ENCODE measurements around the gene AARSD1. TPM values are rescaled to one million over a fixed set of nuclear protein-coding genes. Genes with fewer than 3 reads are reported as not detected.

The AARSD1 gene
- total RNA-seq, 1 experiment from 2014 or later, result 69.0 TPM

GRCh38 chr17:42904110-42904469, 60.2 kb downstream of the AARSD1 start:
- no peaks in the 10 kb centered on the region for H3K27me3 ChIP-seq (replicated peaks; ENCODE audit: control insufficient read depth, insufficient read depth, low read length)
- H3K27me3 Mint-ChIP-seq (ENCODE audit: insufficient read depth, unreplicated experiment), result peaks cover 7% of the 10 kb centered on the region
- ChIA-PET POLR2A (no interaction called here), CTCF (no interaction called here)
- intact Hi-C loops (cut with micrococcal nuclease; ENCODE audit: unreplicated experiment), result no loop called here
- TF ChIP-seq, protein P1, sequence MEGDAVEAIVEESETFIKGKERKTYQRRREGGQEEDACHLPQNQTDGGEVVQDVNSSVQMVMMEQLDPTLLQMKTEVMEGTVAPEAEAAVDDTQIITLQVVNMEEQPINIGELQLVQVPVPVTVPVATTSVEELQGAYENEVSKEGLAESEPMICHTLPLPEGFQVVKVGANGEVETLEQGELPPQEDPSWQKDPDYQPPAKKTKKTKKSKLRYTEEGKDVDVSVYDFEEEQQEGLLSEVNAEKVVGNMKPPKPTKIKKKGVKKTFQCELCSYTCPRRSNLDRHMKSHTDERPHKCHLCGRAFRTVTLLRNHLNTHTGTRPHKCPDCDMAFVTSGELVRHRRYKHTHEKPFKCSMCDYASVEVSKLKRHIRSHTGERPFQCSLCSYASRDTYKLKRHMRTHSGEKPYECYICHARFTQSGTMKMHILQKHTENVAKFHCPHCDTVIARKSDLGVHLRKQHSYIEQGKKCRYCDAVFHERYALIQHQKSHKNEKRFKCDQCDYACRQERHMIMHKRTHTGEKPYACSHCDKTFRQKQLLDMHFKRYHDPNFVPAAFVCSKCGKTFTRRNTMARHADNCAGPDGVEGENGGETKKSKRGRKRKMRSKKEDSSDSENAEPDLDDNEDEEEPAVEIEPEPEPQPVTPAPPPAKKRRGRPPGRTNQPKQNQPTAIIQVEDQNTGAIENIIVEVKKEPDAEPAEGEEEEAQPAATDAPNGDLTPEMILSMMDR (IDR thresholded peaks at IDR 0.05; ENCODE audit: insufficient read depth in 1 of 2, low read depth in 1 of 2, low read length in 1 of 2, severe bottlenecking in 1 of 2, unreplicated experiment in 1 of 2), result no peak
- H3K36me3 Mint-ChIP-seq (ENCODE audit: insufficient read depth, unreplicated experiment), result no peaks in the 10 kb centered on the region
- H3K9me3 Mint-ChIP-seq (ENCODE audit: unreplicated experiment), result no peaks in the 10 kb centered on the region
- no peak overlapping the region for H3K4me3 Mint-ChIP-seq (ENCODE audit: unreplicated experiment)
- H3K4me3 ChIP-seq (ENCODE audit: low read depth, low read length), result no peak overlapping the region
- DNase-seq, result no peak
- H3K4me1 Mint-ChIP-seq (ENCODE audit: low read depth, unreplicated experiment), result peaks cover under 1% of the 10 kb centered on the region
- H3K4me1 ChIP-seq, result no peaks in the 10 kb centered on the region
- H3K9me3 ChIP-seq, result no peaks in the 10 kb centered on the region
- H3K36me3 ChIP-seq (ENCODE audit: control insufficient read depth, insufficient read depth, low read length), result no peaks in the 10 kb centered on the region
- BruUV-seq (replicated peaks), result no TSS peak
- no peak overlapping the region for H3K27ac Mint-ChIP-seq (ENCODE audit: unreplicated experiment)

- Histone ChIP-seq H3K36me3 (ENCODE audit: control insufficient read depth, insufficient read depth, low read length) (no peaks in the 10 kb centered on the region), H3K9me3 (no peaks in the 10 kb centered on the region), H3K27me3 (replicated peaks; ENCODE audit: control insufficient read depth, insufficient read depth, low read length) (no peaks in the 10 kb centered on the region), H3K4me3 (ENCODE audit: low read depth, low read length) (no peak overlapping the region), H3K4me1 (no peaks in the 10 kb centered on the region)
- no peaks in the 10 kb centered on the region for H3K9me3 Mint-ChIP-seq (ENCODE audit: unreplicated experiment)
- no peak for DNase-seq
- no TSS peak for BruUV-seq (replicated peaks)
- peaks cover 5% of the 10 kb centered on the region for H3K27me3 Mint-ChIP-seq (ENCODE audit: insufficient read depth, unreplicated experiment)
- H3K27ac Mint-ChIP-seq (ENCODE audit: unreplicated experiment), result no peak overlapping the region
- ChIA-PET POLR2A (no interaction called here), CTCF (no interaction called here)
- intact Hi-C loops (cut with micrococcal nuclease; ENCODE audit: unreplicated experiment), result no loop called here
- TF ChIP-seq, protein P1 (IDR thresholded peaks at IDR 0.05; ENCODE audit: insufficient read depth in 1 of 2, low read depth in 1 of 2, low read length in 1 of 2, severe bottlenecking in 1 of 2, unreplicated experiment in 1 of 2), result no peak
- H3K4me1 Mint-ChIP-seq (ENCODE audit: low read depth, unreplicated experiment), result no peaks in the 10 kb centered on the region
- no peak overlapping the region for H3K4me3 Mint-ChIP-seq (ENCODE audit: unreplicated experiment)
- no peaks in the 10 kb centered on the region for H3K36me3 Mint-ChIP-seq (ENCODE audit: insufficient read depth, unreplicated experiment)
Measured at GRCh38 chr17:42901535-42902229, 62.6 kb downstream of the AARSD1 start.

Other genes starting within 250 kb of the AARSD1 start
- 16.9 and 18.0 TPM in 2 replicates for gene EZH1, start 219.4 kb downstream of the AARSD1 start, total RNA-seq (2022)
- gene RAMP2, start 203.2 kb downstream of the AARSD1 start, total RNA-seq (2022), result 21.4 and 24.3 TPM in 2 replicates
- 96.0 and 103 TPM in 2 replicates for gene VPS25, start 191.0 kb downstream of the AARSD1 start, total RNA-seq (2022)
- 3.3 and 4.1 TPM in 2 replicates for gene WNK4, start 183.8 kb downstream of the AARSD1 start, total RNA-seq (2022)
- 63.5 and 63.6 TPM in 2 replicates for gene COA3, start 165.8 kb downstream of the AARSD1 start, total RNA-seq (2022)
- 1.7 and 2.2 TPM in 2 replicates for gene CNTD1, start 165.6 kb downstream of the AARSD1 start, total RNA-seq (2022)
- gene BECN1, start 140.2 kb downstream of the AARSD1 start, total RNA-seq (2022), result 82.0 and 82.7 TPM in 2 replicates
- gene PSME3, start 131.1 kb downstream of the AARSD1 start, total RNA-seq (2022), result 195 and 197 TPM in 2 replicates
- gene AOC2, start 119.9 kb downstream of the AARSD1 start, total RNA-seq (2022), result 3.7 and 4.2 TPM in 2 replicates
- 0.49 and 0.93 TPM in 2 replicates for gene AOC3, start 113.3 kb downstream of the AARSD1 start, total RNA-seq (2022)
- not detected in 2 replicates for gene G6PC1, start 63.7 kb downstream of the AARSD1 start, total RNA-seq (2022)
- gene PTGES3L, start 15.6 kb upstream of the AARSD1 start, total RNA-seq (2022), result 1.1 and 1.2 TPM in 2 replicates
- 17.6 and 18.2 TPM in 2 replicates for gene RUNDC1, start 16.1 kb upstream of the AARSD1 start, total RNA-seq (2022)
- 1,565 and 1,613 TPM in 2 replicates for gene RPL27, start 34.0 kb upstream of the AARSD1 start, total RNA-seq (2022)
- gene IFI35, start 42.3 kb upstream of the AARSD1 start, total RNA-seq (2022), result 9.4 and 10.2 TPM in 2 replicates
- 227 and 236 TPM in 2 replicates for gene VAT1, start 57.9 kb upstream of the AARSD1 start, total RNA-seq (2022)
- 1.2 and 1.7 TPM in 2 replicates for gene RND2, start 60.8 kb upstream of the AARSD1 start, total RNA-seq (2022)
- gene BRCA1, start 160.9 kb upstream of the AARSD1 start, total RNA-seq (2022), result 50.8 and 51.1 TPM in 2 replicates
- 53.9 and 55.4 TPM in 2 replicates for gene NBR1, start 206.8 kb upstream of the AARSD1 start, total RNA-seq (2022)
- gene TMEM106A, start 247.4 kb upstream of the AARSD1 start, total RNA-seq (2022), result 6.9 and 8.0 TPM in 2 replicates